ENCODE data around the gene TRPV3. TPM values are rescaled to one million over a fixed set of nuclear protein-coding genes. Genes with fewer than 3 reads are reported as not detected.
A peak's percentile ranks its signal among the peaks of the same experiment; 100 is the strongest.

TRPV3 gene
- total and polyA plus RNA-seq, 2 of the 13 experiments (the other 11 are each of a cell fraction or from before 2014, with no cell fraction given), result 0.90 to 1.0 TPM

DNA sequence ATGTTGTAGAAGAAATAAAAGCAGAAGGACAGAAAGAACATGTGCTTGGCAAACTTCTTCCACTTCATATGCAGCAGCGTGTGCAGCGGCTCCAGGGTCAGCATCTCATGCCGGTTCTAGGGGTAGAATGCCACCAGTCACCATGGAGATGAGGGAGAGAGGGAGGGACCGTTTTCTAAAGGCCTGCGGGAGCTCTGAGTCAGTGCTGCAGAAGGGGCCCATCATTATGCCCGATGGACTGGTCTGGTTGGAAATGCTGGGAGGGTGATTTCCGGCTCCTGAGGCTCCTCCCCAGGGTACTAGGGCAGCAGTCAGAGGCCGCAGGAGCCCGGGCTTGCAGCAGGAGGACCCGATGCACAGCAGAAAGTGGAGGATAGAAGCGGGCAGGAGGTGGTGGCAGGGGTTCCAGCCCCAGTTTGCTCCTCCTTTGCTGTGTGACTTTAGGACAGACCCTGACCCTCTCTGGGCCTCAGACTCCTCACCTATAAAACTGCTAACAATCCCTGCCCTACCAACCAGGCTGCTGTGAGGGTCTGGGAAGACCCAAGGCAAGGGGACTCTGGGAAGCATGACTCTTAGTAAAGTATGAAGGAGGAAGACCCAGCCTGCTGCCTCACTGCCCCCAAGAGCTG, 28.6 kb downstream of the TRPV3 start:
- Histone ChIP-seq H3K4me1 (ENCODE audit: insufficient read depth, low read length) (peaks cover 34% of the 10 kb centered on the region), H3K27ac (ENCODE audit: extremely low read length, insufficient read depth, low read length) (no peak overlapping the region), H4K20me1 (ENCODE audit: insufficient read depth, low read length) (no peaks in the 10 kb centered on the region), H3K36me3 (replicated peaks in 1 of 2; ENCODE audit: control insufficient read depth in 1 of 2, insufficient read depth in 2 of 2, low read length in 2 of 2) (no peaks in the 10 kb centered on the region), H3K27me3 (ENCODE audit: control insufficient read depth in 1 of 2, insufficient read depth in 2 of 2, low read length in 2 of 2) (no peaks in the 10 kb centered on the region), H3K4me3 (replicated peaks in 1 of 3; ENCODE audit: insufficient read depth in 1 of 3, low read depth in 2 of 3, low read length in 3 of 3) (no peak overlapping the region), H3K79me2 (ENCODE audit: insufficient read depth, low read length) (no peaks in the 10 kb centered on the region), H2AFZ (ENCODE audit: low read length) (no peak overlapping the region), H3K4me2 (ENCODE audit: low read depth, low read length) (0 out of 2 replicates have a peak overlapping the region, but pooled peaks have one; percentile 6), H3K9me3 (ENCODE audit: low read length) (no peaks in the 10 kb centered on the region), H3K9ac (ENCODE audit: insufficient read depth, low read depth, low read length) (no peak overlapping the region)
- peak; percentile 14 for ATAC-seq
- FAIRE-seq, result no peak
- no peak for TF ChIP-seq ZNF282 (IDR thresholded peaks at IDR 0.05; ENCODE audit: partially characterized antibody)
- TF ChIP-seq ZMYM3 (CRISPR knock-in tag; IDR thresholded peaks at IDR 0.05), result peak; percentile 51; the same call in 1 of the 2 replicates
- peak; percentile 99 for TF ChIP-seq ZNF768 (CRISPR knock-in tag; IDR thresholded peaks at IDR 0.05)
- TF ChIP-seq SETDB1 (CRISPR knock-in tag; IDR thresholded peaks at IDR 0.05; ENCODE audit: borderline replicate concordance), result no peak
- TF ChIP-seq UBTF (CRISPR knock-in tag; IDR thresholded peaks at IDR 0.05), result 0 out of 2 replicates have a peak, but pooled peaks have one; percentile 18
- POLR2A ChIA-PET, result no interaction called here
- 39% methylated on average over 10 of the region's 11 CpGs for WGBS (ENCODE audit: low lambda C conversion rate)
- intact Hi-C loops (cut with micrococcal nuclease; ENCODE audit: unreplicated experiment) (no loop called here), in situ Hi-C loops (cut with HindIII; ENCODE audit: extremely low pct_ligation_motif_present, low pct_unique_long_range_greater_than_20kb) (no loop called here)
- no peak for DNase-seq (ENCODE audit: low spot score)
- CTCF ChIA-PET (ENCODE audit: low intra/inter-chr PET ratio, low total read pairs), result no interaction called here
- BruUV-seq (replicated peaks), result no TSS peak

DNA sequence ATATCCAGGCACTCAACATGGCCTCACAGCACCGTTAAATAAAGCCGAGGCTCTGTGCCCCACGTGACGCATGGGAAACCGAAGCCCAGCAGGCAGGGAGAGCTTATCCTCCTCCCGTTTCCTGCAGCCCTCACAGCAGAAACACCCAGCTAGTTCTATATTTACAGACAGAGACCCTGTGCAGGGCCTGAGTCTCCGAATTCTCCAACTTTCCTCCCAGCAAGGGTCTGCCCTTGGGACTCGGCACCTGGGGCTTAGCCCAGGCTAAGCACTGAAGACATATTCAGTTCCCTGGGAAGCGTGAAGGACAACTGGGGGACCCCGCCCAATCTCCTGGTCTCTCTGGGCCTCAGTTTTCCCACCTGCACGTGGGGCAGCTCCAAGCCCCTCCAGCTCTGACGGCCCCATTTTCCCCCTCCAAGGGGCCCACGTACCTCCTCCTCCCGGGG, 29.2 kb downstream of the TRPV3 start:
- no peak for DNase-seq (ENCODE audit: low spot score)
- no peak for FAIRE-seq
- Histone ChIP-seq H3K36me3 (replicated peaks in 1 of 2; ENCODE audit: control insufficient read depth in 1 of 2, insufficient read depth in 2 of 2, low read length in 2 of 2) (no peaks in the 10 kb centered on the region), H3K4me3 (replicated peaks in 1 of 3; ENCODE audit: insufficient read depth in 1 of 3, low read depth in 2 of 3, low read length in 3 of 3) (no peak overlapping the region), H4K20me1 (ENCODE audit: insufficient read depth, low read length) (no peaks in the 10 kb centered on the region), H3K27ac (ENCODE audit: extremely low read length, insufficient read depth, low read length) (no peak overlapping the region), H3K4me1 (ENCODE audit: insufficient read depth, low read length) (peaks cover 34% of the 10 kb centered on the region), H3K27me3 (ENCODE audit: control insufficient read depth in 1 of 2, insufficient read depth in 2 of 2, low read length in 2 of 2) (no peaks in the 10 kb centered on the region), H3K79me2 (ENCODE audit: insufficient read depth, low read length) (no peaks in the 10 kb centered on the region), H3K9ac (ENCODE audit: insufficient read depth, low read depth, low read length) (no peak overlapping the region), H3K9me3 (ENCODE audit: low read length) (no peaks in the 10 kb centered on the region), H3K4me2 (ENCODE audit: low read depth, low read length) (no peak overlapping the region), H2AFZ (ENCODE audit: low read length) (no peak overlapping the region)
- in situ Hi-C loops (cut with HindIII; ENCODE audit: extremely low pct_ligation_motif_present, low pct_unique_long_range_greater_than_20kb), result no loop called here
- no TSS peak for BruUV-seq (replicated peaks)
- CTCF ChIA-PET (ENCODE audit: low intra/inter-chr PET ratio, low total read pairs), result no interaction called here
- no peak for ATAC-seq
- POLR2A ChIA-PET, result no interaction called here
- 72% methylated on average over 12 of the region's 14 CpGs for WGBS (ENCODE audit: low lambda C conversion rate)
- intact Hi-C loops (cut with micrococcal nuclease; ENCODE audit: unreplicated experiment), result no loop called here
- TF ChIP-seq ZNF12 (CRISPR knock-in tag; IDR thresholded peaks at IDR 0.05) (no peak), TFDP1 (CRISPR knock-in tag; IDR thresholded peaks at IDR 0.05; ENCODE audit: borderline replicate concordance) (no peak), PAF1 (CRISPR knock-in tag; IDR thresholded peaks at IDR 0.05) (no peak)
- TF ChIP-seq, protein P1, sequence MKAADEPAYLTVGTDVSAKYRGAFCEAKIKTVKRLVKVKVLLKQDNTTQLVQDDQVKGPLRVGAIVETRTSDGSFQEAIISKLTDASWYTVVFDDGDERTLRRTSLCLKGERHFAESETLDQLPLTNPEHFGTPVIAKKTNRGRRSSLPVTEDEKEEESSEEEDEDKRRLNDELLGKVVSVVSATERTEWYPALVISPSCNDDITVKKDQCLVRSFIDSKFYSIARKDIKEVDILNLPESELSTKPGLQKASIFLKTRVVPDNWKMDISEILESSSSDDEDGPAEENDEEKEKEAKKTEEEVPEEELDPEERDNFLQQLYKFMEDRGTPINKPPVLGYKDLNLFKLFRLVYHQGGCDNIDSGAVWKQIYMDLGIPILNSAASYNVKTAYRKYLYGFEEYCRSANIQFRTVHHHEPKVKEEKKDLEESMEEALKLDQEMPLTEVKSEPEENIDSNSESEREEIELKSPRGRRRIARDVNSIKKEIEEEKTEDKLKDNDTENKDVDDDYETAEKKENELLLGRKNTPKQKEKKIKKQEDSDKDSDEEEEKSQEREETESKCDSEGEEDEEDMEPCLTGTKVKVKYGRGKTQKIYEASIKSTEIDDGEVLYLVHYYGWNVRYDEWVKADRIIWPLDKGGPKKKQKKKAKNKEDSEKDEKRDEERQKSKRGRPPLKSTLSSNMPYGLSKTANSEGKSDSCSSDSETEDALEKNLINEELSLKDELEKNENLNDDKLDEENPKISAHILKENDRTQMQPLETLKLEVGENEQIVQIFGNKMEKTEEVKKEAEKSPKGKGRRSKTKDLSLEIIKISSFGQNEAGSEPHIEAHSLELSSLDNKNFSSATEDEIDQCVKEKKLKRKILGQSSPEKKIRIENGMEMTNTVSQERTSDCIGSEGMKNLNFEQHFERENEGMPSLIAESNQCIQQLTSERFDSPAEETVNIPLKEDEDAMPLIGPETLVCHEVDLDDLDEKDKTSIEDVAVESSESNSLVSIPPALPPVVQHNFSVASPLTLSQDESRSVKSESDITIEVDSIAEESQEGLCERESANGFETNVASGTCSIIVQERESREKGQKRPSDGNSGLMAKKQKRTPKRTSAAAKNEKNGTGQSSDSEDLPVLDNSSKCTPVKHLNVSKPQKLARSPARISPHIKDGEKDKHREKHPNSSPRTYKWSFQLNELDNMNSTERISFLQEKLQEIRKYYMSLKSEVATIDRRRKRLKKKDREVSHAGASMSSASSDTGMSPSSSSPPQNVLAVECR (CRISPR knock-in tag; IDR thresholded peaks at IDR 0.05; ENCODE audit: borderline replicate concordance), result no peak
